ENCODE results near the gene ANXA10.

The ANXA10 gene

GRCh38 chr4:168163106-168163505, 70.8 kb downstream of the ANXA10 start:
- no peak for DNase-seq

GRCh38 chr4:168164045-168164444, 71.7 kb downstream of the ANXA10 start:
- DNase-seq: no peak

GRCh38 chr4:168164915-168165548, 72.7 kb downstream of the ANXA10 start:
- no peak for DNase-seq

GRCh38 chr4:168167714-168168284, 75.5 kb downstream of the ANXA10 start:
- no peak for DNase-seq

- DNase-seq: no peak
These were observed 82.0 kb downstream of the ANXA10 start for GRCh38 chr4:168174308-168174707.

GRCh38 chr4:168177546-168178149, 85.3 kb downstream of the ANXA10 start:
- no peak for DNase-seq

- peak; percentile 47 for DNase-seq
These were observed 91.6 kb downstream of the ANXA10 start for GRCh38 chr4:168183717-168184571.

GRCh38 chr4:168188754-168189153, 96.4 kb downstream of the ANXA10 start:
- no peak for DNase-seq

GRCh38 chr4:168197926-168198325, 105.6 kb downstream of the ANXA10 start:
- DNase-seq: peak; percentile 23

GRCh38 chr4:168199260-168199957, 107.1 kb downstream of the ANXA10 start:
- DNase-seq: no peak

- DNase-seq: no peak
These were observed 108.3 kb downstream of the ANXA10 start for GRCh38 chr4:168200685-168201084.

- no peak for DNase-seq
These were observed 111.0 kb downstream of the ANXA10 start for GRCh38 chr4:168203233-168203911.

- no peak for DNase-seq
These were observed 116.7 kb downstream of the ANXA10 start for GRCh38 chr4:168208957-168209614.

GRCh38 chr4:168212656-168213055, 120.3 kb downstream of the ANXA10 start:
- DNase-seq: no peak

GRCh38 chr4:168213511-168213910, 121.2 kb downstream of the ANXA10 start:
- peak; percentile 10 for DNase-seq

GRCh38 chr4:168218645-168219044, 126.3 kb downstream of the ANXA10 start:
- peak; percentile 68 for DNase-seq

- no peak for DNase-seq
These were observed 128.6 kb downstream of the ANXA10 start for GRCh38 chr4:168220893-168221292.

GRCh38 chr4:168221301-168221700, 129.0 kb downstream of the ANXA10 start:
- DNase-seq: peak; percentile 70
